Measurements from ENCODE around the gene PCAT7.

DNA sequence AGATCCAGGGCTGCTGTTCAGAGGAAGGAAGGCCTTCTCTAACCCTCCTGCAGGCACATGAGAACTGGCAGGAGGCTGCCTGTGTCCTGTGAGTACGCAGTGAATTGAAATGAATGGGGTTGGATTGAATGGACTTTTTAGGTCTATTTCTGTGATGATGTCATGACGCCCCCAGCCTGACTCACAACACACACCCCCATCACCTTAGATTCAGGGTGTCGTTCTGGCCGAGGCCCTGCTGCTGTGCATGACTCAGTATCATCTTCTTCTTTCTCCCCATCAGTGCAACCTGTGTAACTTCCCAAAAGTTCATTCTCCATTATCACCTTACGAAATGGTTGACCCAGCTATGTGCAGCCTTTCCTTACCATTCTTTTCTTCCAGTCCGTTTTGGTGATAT is 5.4 kb downstream of the PCAT7 start:
- TF ChIP-seq ZNF532 (CRISPR knock-in tag; IDR thresholded peaks at IDR 0.05; ENCODE audit: borderline replicate concordance) = no peak
- TF ChIP-seq, protein P1, sequence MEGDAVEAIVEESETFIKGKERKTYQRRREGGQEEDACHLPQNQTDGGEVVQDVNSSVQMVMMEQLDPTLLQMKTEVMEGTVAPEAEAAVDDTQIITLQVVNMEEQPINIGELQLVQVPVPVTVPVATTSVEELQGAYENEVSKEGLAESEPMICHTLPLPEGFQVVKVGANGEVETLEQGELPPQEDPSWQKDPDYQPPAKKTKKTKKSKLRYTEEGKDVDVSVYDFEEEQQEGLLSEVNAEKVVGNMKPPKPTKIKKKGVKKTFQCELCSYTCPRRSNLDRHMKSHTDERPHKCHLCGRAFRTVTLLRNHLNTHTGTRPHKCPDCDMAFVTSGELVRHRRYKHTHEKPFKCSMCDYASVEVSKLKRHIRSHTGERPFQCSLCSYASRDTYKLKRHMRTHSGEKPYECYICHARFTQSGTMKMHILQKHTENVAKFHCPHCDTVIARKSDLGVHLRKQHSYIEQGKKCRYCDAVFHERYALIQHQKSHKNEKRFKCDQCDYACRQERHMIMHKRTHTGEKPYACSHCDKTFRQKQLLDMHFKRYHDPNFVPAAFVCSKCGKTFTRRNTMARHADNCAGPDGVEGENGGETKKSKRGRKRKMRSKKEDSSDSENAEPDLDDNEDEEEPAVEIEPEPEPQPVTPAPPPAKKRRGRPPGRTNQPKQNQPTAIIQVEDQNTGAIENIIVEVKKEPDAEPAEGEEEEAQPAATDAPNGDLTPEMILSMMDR (IDR thresholded peaks at IDR 0.05) = no peak
- TF ChIP-seq MAX (CRISPR knock-in tag; IDR thresholded peaks at IDR 0.05) = no peak
- no peak for TF ChIP-seq ZNF138 (CRISPR knock-in tag; conservative IDR thresholded peaks at IDR 0.05)
- no peak for TF ChIP-seq NR2C2 (CRISPR knock-in tag; IDR thresholded peaks at IDR 0.05)

Data from WTC11 (cell line).